ENCODE results near the gene LARP1B.

The LARP1B gene

GRCh38 chr4:128166982-128167381 is 105.9 kb downstream of the LARP1B start:
- DNase-seq (ENCODE audit: low read depth), result no peak
- no peaks in the 10 kb centered on the region for H3K27me3 ChIP-seq (replicated peaks; ENCODE audit: control insufficient read depth, insufficient read depth, low read length)

GRCh38 chr4:128168701-128169100 is 107.6 kb downstream of the LARP1B start:
- Histone ChIP-seq H3K4me3 (ENCODE audit: low read length) (no peak overlapping the region), H3K36me3 (ENCODE audit: control insufficient read depth, insufficient read depth, low read length, severe bottlenecking) (no peaks in the 10 kb centered on the region), H3K9me3 (ENCODE audit: control insufficient read depth, low read length) (no peaks in the 10 kb centered on the region), H3K27me3 (replicated peaks; ENCODE audit: control insufficient read depth, insufficient read depth, low read length) (no peaks in the 10 kb centered on the region), H3K4me1 (ENCODE audit: control insufficient read depth, insufficient read depth, low read length) (peaks cover 1% of the 10 kb centered on the region), H3K9ac (ENCODE audit: low read length) (no peak overlapping the region)
- peak; percentile 12 for DNase-seq (ENCODE audit: low read depth)

More at GRCh38 chr4:128166982-128167381, 105.9 kb downstream of the LARP1B start:
- Histone ChIP-seq H3K4me1 (ENCODE audit: control insufficient read depth, insufficient read depth, low read length) (peaks cover 12% of the 10 kb centered on the region), H3K9me3 (ENCODE audit: control insufficient read depth, low read length) (no peaks in the 10 kb centered on the region), H3K9ac (ENCODE audit: low read length) (no peak overlapping the region), H3K4me3 (ENCODE audit: low read length) (no peak overlapping the region), H3K36me3 (ENCODE audit: control insufficient read depth, insufficient read depth, low read length, severe bottlenecking) (no peaks in the 10 kb centered on the region)

GRCh38 chr4:128169245-128169644 is 108.1 kb downstream of the LARP1B start:
- H3K9me3 ChIP-seq (ENCODE audit: control insufficient read depth, low read length), result no peaks in the 10 kb centered on the region
- no peaks in the 10 kb centered on the region for H3K27me3 ChIP-seq (replicated peaks; ENCODE audit: control insufficient read depth, insufficient read depth, low read length)
- H3K36me3 ChIP-seq (ENCODE audit: control insufficient read depth, insufficient read depth, low read length, severe bottlenecking), result no peaks in the 10 kb centered on the region
- no peak for DNase-seq (ENCODE audit: low read depth)
- no peak overlapping the region for H3K4me3 ChIP-seq (ENCODE audit: low read length)
- H3K9ac ChIP-seq (ENCODE audit: low read length), result no peak overlapping the region
- no peaks in the 10 kb centered on the region for H3K4me1 ChIP-seq (ENCODE audit: control insufficient read depth, insufficient read depth, low read length)

GRCh38 chr4:128176643-128177042 is 115.5 kb downstream of the LARP1B start:
- H3K9me3 ChIP-seq (ENCODE audit: control insufficient read depth, low read length), result no peaks in the 10 kb centered on the region
- H3K9ac ChIP-seq (ENCODE audit: low read length), result no peak overlapping the region
- no peaks in the 10 kb centered on the region for H3K27me3 ChIP-seq (replicated peaks; ENCODE audit: control insufficient read depth, insufficient read depth, low read length)
- H3K4me1 ChIP-seq (ENCODE audit: control insufficient read depth, insufficient read depth, low read length), result no peaks in the 10 kb centered on the region
- H3K36me3 ChIP-seq (ENCODE audit: control insufficient read depth, insufficient read depth, low read length, severe bottlenecking), result no peaks in the 10 kb centered on the region
- no peak for DNase-seq (ENCODE audit: low read depth)
- H3K4me3 ChIP-seq (ENCODE audit: low read length), result no peak overlapping the region

DNA sequence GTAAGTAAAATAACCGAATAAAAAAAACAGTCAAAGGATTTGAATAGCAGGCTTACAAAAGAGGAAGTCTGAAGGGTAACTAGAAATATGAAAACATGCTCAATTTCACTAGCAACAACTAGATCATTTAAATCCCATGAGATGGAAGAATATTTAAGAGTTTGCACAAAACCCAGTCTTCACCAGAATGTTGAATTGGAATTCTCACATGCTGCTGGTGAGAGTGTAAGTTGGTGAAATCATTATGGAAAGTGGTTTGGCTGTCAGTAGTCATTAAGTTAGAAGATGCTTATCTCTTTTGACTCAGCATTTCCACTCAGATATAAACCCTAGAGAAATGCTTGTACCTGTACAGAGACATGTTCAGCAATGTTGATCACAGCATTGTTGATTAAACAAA is 116.4 kb downstream of the LARP1B start:
- Histone ChIP-seq H3K4me3 (ENCODE audit: low read length) (no peak overlapping the region), H3K36me3 (ENCODE audit: control insufficient read depth, insufficient read depth, low read length, severe bottlenecking) (no peaks in the 10 kb centered on the region), H3K9ac (ENCODE audit: low read length) (no peak overlapping the region), H3K4me1 (ENCODE audit: control insufficient read depth, insufficient read depth, low read length) (no peaks in the 10 kb centered on the region), H3K27me3 (replicated peaks; ENCODE audit: control insufficient read depth, insufficient read depth, low read length) (no peaks in the 10 kb centered on the region), H3K9me3 (ENCODE audit: control insufficient read depth, low read length) (no peaks in the 10 kb centered on the region)
- DNase-seq (ENCODE audit: low read depth), result peak; percentile 16

DNA sequence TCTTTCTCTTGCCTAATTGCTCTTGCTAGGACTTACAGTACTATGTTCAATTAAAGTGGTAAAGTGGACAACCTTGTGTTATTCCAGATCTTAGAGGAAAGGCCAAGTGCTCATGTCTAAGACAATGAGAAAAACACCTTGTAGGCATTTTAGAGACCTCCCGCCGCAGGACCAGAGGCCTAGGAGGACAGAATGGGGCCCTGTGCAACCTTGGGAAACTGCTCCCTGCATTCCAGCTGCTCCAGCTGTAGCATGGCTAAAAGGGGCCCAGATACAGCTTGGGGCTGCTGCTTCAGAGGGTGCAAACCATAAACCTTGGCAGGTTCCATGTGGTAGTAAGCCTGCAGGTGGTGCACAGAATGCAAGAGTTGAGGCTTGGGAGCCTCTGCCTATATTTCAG is 125.5 kb downstream of the LARP1B start:
- peaks cover 7% of the 10 kb centered on the region for H3K4me1 ChIP-seq (ENCODE audit: control insufficient read depth, insufficient read depth, low read length)
- no peaks in the 10 kb centered on the region for H3K9me3 ChIP-seq (ENCODE audit: control insufficient read depth, low read length)
- no peak overlapping the region for H3K4me3 ChIP-seq (ENCODE audit: low read length)
- H3K36me3 ChIP-seq (ENCODE audit: control insufficient read depth, insufficient read depth, low read length, severe bottlenecking), result peaks cover 4% of the 10 kb centered on the region
- DNase-seq (ENCODE audit: low read depth), result no peak
- H3K9ac ChIP-seq (ENCODE audit: low read length), result no peak overlapping the region
- no peaks in the 10 kb centered on the region for H3K27me3 ChIP-seq (replicated peaks; ENCODE audit: control insufficient read depth, insufficient read depth, low read length)

DNA sequence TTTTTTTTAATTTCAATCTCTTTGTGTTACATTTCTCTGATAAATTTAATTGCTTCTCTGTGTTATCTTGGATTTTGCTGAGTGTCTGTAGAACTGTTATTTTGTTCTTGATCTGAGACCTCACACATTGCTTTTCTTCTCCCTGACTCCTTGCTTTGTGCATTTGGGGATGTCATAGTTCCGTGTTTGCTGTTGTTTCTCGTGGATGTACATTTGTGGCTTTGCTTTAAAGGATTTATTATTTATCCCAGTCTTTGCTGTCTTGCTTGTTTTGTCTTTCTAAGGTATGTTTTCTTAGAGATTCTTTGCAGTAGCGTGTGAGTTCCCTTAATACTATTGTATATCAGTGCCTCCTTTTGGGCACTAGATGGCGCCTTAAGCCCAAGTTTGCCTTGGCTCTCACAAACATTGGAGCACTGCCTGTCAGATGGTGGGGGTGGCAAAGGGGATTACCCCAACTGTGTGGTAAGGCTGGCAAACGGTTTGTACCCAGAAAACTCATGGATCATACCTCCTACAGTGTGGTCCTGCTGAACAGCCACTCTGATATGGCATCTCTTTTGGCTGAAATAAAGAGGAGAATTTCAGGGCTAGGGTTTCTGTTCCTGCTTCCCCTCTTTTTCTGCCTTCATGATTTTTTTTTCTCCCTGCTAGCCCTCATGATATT is 130.1 kb downstream of the LARP1B start:
- Histone ChIP-seq H3K4me3 (ENCODE audit: low read length) (no peak overlapping the region), H3K36me3 (ENCODE audit: control insufficient read depth, insufficient read depth, low read length, severe bottlenecking) (peaks cover 4% of the 10 kb centered on the region), H3K4me1 (ENCODE audit: control insufficient read depth, insufficient read depth, low read length) (peaks cover 13% of the 10 kb centered on the region), H3K9me3 (ENCODE audit: control insufficient read depth, low read length) (no peaks in the 10 kb centered on the region), H3K9ac (ENCODE audit: low read length) (peak overlapping the region; percentile 51), H3K27me3 (replicated peaks; ENCODE audit: control insufficient read depth, insufficient read depth, low read length) (no peaks in the 10 kb centered on the region)
- peak; percentile 90 for DNase-seq (ENCODE audit: low read depth)

DNA sequence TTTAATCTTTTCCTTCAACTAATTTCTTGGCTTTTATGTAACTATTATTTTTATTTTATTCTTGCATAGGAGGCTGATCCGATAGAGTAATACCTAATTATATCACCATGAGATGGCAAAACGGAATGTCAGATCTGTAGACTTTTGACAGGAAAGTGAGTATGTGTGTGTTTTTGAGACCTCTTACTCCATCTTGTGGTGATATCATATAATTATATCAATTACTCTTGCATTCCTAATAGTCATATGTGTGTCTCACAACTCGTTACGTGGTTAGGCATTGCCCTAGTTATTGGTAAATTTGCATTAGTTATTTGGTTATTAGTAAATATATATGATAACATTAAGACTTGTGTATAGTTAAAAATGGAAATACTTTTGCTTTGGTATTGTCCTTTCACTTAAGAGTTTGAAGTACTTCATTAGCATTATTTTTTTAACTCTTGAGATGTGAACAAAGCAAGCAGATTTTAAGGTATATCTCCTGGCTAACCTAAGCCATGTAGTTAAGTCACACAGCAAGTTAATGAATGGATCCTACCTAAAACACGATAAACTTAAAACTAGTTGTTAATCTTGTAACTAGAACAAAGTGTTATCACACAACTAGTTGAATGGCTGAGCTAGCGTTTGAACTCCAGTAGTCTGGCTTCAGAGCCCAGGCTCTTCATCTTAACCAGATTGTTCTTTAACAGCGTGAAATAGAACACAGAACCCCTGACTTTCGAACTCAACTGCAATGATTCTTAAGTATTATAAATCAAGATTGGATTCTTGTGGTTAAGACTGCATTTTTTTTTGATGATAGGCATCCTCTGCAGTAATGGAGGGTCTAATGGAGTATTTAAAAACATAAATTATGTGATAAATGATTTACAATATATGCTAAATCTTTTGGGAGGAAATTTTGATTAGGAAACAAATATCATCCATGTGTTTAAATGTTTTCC is 159.4 kb downstream of the LARP1B start:
- H3K9me3 ChIP-seq (ENCODE audit: control insufficient read depth, low read length), result no peaks in the 10 kb centered on the region
- H3K36me3 ChIP-seq (ENCODE audit: control insufficient read depth, insufficient read depth, low read length, severe bottlenecking), result no peaks in the 10 kb centered on the region
- peaks cover 24% of the 10 kb centered on the region for H3K4me1 ChIP-seq (ENCODE audit: control insufficient read depth, insufficient read depth, low read length)
- DNase-seq (ENCODE audit: low read depth), result peak; percentile 50
- peak overlapping the region; percentile 37 for H3K9ac ChIP-seq (ENCODE audit: low read length)
- H3K27me3 ChIP-seq (replicated peaks; ENCODE audit: control insufficient read depth, insufficient read depth, low read length), result no peaks in the 10 kb centered on the region
- peak overlapping the region; percentile 43 for H3K4me3 ChIP-seq (ENCODE audit: low read length)

DNA sequence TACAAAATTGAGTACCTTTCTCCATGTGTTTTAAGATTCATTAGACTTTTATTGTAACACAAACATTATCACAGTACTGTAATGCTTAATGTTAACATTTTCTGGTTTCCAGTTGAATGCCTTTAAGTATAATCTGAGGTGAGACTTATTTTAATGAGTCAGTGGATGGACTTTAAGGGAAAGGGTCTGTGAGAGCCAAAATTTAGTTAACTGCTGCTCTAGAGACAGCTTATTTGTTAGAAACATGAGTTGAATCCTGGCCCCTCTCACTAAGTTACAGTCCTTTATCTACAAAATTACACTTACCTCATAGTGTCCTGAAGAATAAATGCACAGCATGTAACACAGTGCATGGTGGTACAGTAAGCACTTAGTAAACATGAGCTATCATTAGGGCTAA is 160.5 kb downstream of the LARP1B start:
- Histone ChIP-seq H3K9ac (ENCODE audit: low read length) (peak overlapping the region; percentile 34), H3K9me3 (ENCODE audit: control insufficient read depth, low read length) (no peaks in the 10 kb centered on the region), H3K27me3 (replicated peaks; ENCODE audit: control insufficient read depth, insufficient read depth, low read length) (no peaks in the 10 kb centered on the region), H3K4me3 (ENCODE audit: low read length) (no peak overlapping the region), H3K4me1 (ENCODE audit: control insufficient read depth, insufficient read depth, low read length) (peaks cover 24% of the 10 kb centered on the region), H3K36me3 (ENCODE audit: control insufficient read depth, insufficient read depth, low read length, severe bottlenecking) (no peaks in the 10 kb centered on the region)
- DNase-seq (ENCODE audit: low read depth), result no peak

GRCh38 chr4:128225148-128225547 is 164.0 kb downstream of the LARP1B start:
- H3K4me1 ChIP-seq (ENCODE audit: control insufficient read depth, insufficient read depth, low read length), result peaks cover 40% of the 10 kb centered on the region
- no peaks in the 10 kb centered on the region for H3K36me3 ChIP-seq (ENCODE audit: control insufficient read depth, insufficient read depth, low read length, severe bottlenecking)
- no peak overlapping the region for H3K4me3 ChIP-seq (ENCODE audit: low read length)
- H3K9me3 ChIP-seq (ENCODE audit: control insufficient read depth, low read length), result no peaks in the 10 kb centered on the region
- H3K27me3 ChIP-seq (replicated peaks; ENCODE audit: control insufficient read depth, insufficient read depth, low read length), result no peaks in the 10 kb centered on the region
- peak; percentile 85 for DNase-seq (ENCODE audit: low read depth)
- H3K9ac ChIP-seq (ENCODE audit: low read length), result no peak overlapping the region

DNA sequence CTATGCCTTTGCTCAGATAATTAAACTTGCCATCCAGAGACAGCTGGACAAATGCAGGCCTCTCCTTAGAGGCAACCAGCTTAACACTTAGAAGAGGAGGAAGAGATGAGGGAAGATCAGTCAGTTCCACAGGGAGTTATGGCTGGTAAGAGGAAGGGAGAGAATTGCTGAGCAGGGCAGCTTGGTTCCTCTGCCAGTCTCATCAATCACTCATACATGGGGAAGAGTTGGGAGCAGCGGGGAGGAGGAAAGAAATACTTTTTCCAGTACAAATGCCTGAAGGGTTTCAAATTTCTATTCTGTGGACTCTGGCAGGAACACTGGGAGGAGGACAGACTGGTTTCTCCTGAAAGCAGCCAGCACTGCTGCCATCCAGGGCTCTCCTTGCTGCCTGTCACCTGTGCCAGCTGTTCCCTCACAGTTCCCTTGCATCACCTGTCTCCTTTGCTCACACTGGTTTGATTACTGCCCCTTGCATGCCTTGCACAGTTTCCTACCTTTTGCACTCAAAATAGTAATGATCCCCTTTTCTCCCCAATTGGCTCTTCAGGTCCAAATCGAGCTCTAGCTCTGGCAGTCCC is 167.0 kb downstream of the LARP1B start:
- peak; percentile 50 for DNase-seq (ENCODE audit: low read depth)
- Histone ChIP-seq H3K4me3 (ENCODE audit: low read length) (no peak overlapping the region), H3K9ac (ENCODE audit: low read length) (no peak overlapping the region), H3K9me3 (ENCODE audit: control insufficient read depth, low read length) (no peaks in the 10 kb centered on the region), H3K27me3 (replicated peaks; ENCODE audit: control insufficient read depth, insufficient read depth, low read length) (no peaks in the 10 kb centered on the region), H3K4me1 (ENCODE audit: control insufficient read depth, insufficient read depth, low read length) (peaks cover 28% of the 10 kb centered on the region), H3K36me3 (ENCODE audit: control insufficient read depth, insufficient read depth, low read length, severe bottlenecking) (no peaks in the 10 kb centered on the region)
